ENCODE data around the gene RFC5. TPM values are rescaled to one million over a fixed set of nuclear protein-coding genes. Genes with fewer than 3 reads are reported as not detected.

RFC5 gene
- total and polyA plus RNA-seq, 2 of the 4 experiments (the other 2 are of a cell fraction) = 14.7 to 20.1 TPM

DNA sequence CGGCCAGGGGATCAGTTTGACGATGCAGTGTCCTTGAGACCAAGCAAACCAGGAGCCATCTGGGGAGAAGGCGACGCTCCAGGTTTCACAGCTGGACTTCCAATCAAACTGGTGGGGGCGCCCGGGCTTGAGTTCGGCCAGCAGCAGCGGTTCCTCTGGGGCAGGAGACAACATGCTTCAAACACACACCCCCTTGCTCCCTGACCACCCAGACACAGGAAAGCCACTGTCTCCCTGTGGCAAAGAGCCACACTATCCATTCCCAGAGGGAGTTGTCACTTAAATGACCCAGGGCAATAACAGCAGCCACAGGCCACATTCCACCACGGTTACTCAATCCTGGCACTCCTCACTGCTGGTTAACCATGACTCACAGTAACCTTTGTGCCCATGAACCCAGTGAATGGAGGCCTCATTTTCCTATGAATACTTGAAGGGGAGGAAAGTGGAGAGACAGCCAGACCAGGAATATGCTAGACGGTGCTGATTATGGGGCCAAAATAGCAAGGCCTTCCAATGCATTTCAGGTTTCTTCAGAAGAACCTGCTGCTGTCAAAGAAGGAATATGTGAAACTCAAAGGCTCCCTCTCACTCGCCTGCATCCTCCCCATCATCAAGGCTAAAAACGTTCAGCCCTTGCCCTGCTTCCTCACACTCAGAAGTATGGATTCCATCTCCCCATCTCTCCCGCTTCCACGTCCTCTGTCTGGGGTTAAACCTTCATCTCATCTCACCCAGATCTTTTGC lies 36.0 kb downstream of the RFC5 start:
- Histone ChIP-seq H2BK15ac (ENCODE audit: low read depth, low read length) (peak overlapping the region; percentile 3; the same call in 1 of the 3 replicates), H2AK5ac (ENCODE audit: low read depth, low read length) (peak overlapping the region; percentile 76), H3K4me3 (ENCODE audit: insufficient read depth, low read depth, low read length) (no peak overlapping the region), H3K9me3 (ENCODE audit: control insufficient read depth, insufficient read depth, low read length) (no peaks in the 10 kb centered on the region), H3K27ac (ENCODE audit: insufficient read depth, low read length) (peak overlapping the region; percentile 62), H2BK120ac (ENCODE audit: low read depth, low read length) (peak overlapping the region; percentile 69), H3K9ac (ENCODE audit: low read depth, low read length) (0 out of 2 replicates have a peak overlapping the region, but pooled peaks have one; percentile 5), H4K8ac (ENCODE audit: low read depth in 2 of 2, low read length in 2 of 2) (peak overlapping the region in 1 of 2 experiments; percentile 19; a peak in 2 of 4 replicates), H4K5ac (ENCODE audit: low read depth, low read length) (peak overlapping the region; percentile 64; the same call in 1 of the 2 replicates), H3K23ac (ENCODE audit: low read depth, low read length) (peak overlapping the region; percentile 54), H3K79me1 (ENCODE audit: low read depth in 1 of 2, low read length in 2 of 2) (peaks cover 21 to 59% of the 10 kb centered on the region in 2 experiments), H2AFZ (replicated peaks; ENCODE audit: low read length, poor library complexity) (peak overlapping the region; percentile 15), H4K91ac (ENCODE audit: insufficient read depth, low read depth, low read length) (peak overlapping the region; percentile 53), H3K18ac (ENCODE audit: low read depth, low read length) (peak overlapping the region; percentile 58), H3K4me1 (ENCODE audit: control insufficient read depth, insufficient read depth, low read length) (peaks cover 16% of the 10 kb centered on the region), H2AK9ac (replicated peaks; ENCODE audit: low read depth, low read length, poor library complexity) (peak overlapping the region; percentile 69), H3K4me2 (ENCODE audit: low read depth, low read length) (peak overlapping the region; percentile 13), H3K56ac (ENCODE audit: extremely low read depth, insufficient read depth, low read length) (peak overlapping the region; percentile 19; the same call in 1 of the 2 replicates), H3K27me3 (ENCODE audit: control insufficient read depth, insufficient read depth, low read length) (no peaks in the 10 kb centered on the region), H4K20me1 (ENCODE audit: insufficient read depth, low read length) (peaks cover 30% of the 10 kb centered on the region), H2BK5ac (ENCODE audit: low read depth, low read length, poor library complexity, severe bottlenecking) (peak overlapping the region; percentile 63), H3K36me3 (ENCODE audit: control insufficient read depth, insufficient read depth, low read length) (peaks cover 15% of the 10 kb centered on the region), H3K4ac (ENCODE audit: low read depth, low read length) (peak overlapping the region; percentile 69), H2BK20ac (ENCODE audit: low read depth, low read length) (peak overlapping the region; percentile 64), H3K9me1 (ENCODE audit: insufficient read depth, low read length) (peaks cover 19% of the 10 kb centered on the region), H3K14ac (replicated peaks; ENCODE audit: low read depth, low read length) (peak overlapping the region; percentile 71)
- peak; percentile 95 for DNase-seq
- POLR2A ChIA-PET (ENCODE audit: unreplicated experiment) = interaction anchor here (0.6 kb wide), 1 partner anchor 1870 kb away, joined by 4 read pairs; no protein-coding TSS in a partner anchor
- in situ Hi-C loops (cut with MboI; ENCODE audit: low sequenced_read_pairs) (no loop called here), dilution Hi-C loops (cut with HindIII; ENCODE audit: low sequenced_read_pairs, unreplicated experiment) (no loop called here), intact Hi-C loops (cut with micrococcal nuclease) (no loop called here)
- 34% methylated on average over 7 of the region's 14 CpGs; no CpG with 5 or more reads in 1 of the 2 experiments for WGBS, 2 experiments (ENCODE audit: extremely low coverage in 2 of 2, insufficient read length in 1 of 2)
- BruUV-seq (replicated peaks) = no TSS peak
- ATAC-seq (ENCODE audit: low read depth) = peak; percentile 85
- CTCF ChIA-PET = interaction anchor here (1.2 kb wide), 1 partner anchor 18 kb away, joined by 4 read pairs; no protein-coding TSS in a partner anchor
- TF ChIP-seq BHLHE40 (IDR thresholded peaks at IDR 0.05; ENCODE audit: low read depth, low read length) (peak; percentile 71), RCOR1 (IDR thresholded peaks at IDR 0.05; ENCODE audit: insufficient replicate concordance, low read length) (peak; percentile 90), POLR2A (IDR thresholded peaks at IDR 0.05; ENCODE audit: low read depth, low read length) (no peak; the same call in 1 of the 2 replicates), FOS (IDR thresholded peaks at IDR 0.05; ENCODE audit: low read depth, low read length) (peak; percentile 95), CEBPB (IDR thresholded peaks at IDR 0.05; ENCODE audit: low read depth, low read length) (peak; percentile 91), NFE2L2 (IDR thresholded peaks at IDR 0.05; ENCODE audit: low read depth, low read length) (peak; percentile 44; the same call in 1 of the 2 replicates), MXI1 (IDR thresholded peaks at IDR 0.05; ENCODE audit: borderline replicate concordance, low read depth, low read length) (0 out of 2 replicates have a peak, but pooled peaks have one; percentile 50)
- TF ChIP-seq, protein P1, sequence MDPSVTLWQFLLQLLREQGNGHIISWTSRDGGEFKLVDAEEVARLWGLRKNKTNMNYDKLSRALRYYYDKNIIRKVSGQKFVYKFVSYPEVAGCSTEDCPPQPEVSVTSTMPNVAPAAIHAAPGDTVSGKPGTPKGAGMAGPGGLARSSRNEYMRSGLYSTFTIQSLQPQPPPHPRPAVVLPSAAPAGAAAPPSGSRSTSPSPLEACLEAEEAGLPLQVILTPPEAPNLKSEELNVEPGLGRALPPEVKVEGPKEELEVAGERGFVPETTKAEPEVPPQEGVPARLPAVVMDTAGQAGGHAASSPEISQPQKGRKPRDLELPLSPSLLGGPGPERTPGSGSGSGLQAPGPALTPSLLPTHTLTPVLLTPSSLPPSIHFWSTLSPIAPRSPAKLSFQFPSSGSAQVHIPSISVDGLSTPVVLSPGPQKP (IDR thresholded peaks at IDR 0.05; ENCODE audit: borderline replicate concordance, low read depth, low read length) = no peak
- TF ChIP-seq, protein P2, sequence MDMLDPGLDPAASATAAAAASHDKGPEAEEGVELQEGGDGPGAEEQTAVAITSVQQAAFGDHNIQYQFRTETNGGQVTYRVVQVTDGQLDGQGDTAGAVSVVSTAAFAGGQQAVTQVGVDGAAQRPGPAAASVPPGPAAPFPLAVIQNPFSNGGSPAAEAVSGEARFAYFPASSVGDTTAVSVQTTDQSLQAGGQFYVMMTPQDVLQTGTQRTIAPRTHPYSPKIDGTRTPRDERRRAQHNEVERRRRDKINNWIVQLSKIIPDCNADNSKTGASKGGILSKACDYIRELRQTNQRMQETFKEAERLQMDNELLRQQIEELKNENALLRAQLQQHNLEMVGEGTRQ (IDR thresholded peaks at IDR 0.05; ENCODE audit: low read depth, low read length) = no peak
